Activated CD8-positive, alpha-beta memory T cell treated with anti-CD3 and anti-CD28 coated beads, Interleukin-2, amount 10 ng/mL, durations not matched to agents 7 days and 5 days (primary cell): Measurements from ENCODE around the gene PRR20G. TPM values are rescaled to one million over a fixed set of nuclear protein-coding genes. Genes with fewer than 3 reads are reported as not detected.
"Not testable (repeated sequence)": the region's sequence is repeated elsewhere in the genome, so short reads cannot be mapped to it uniquely, and the experiment has no call there.

ENCODE experiments used
- ATAC-seq: fragments of 150-1000 bp; cut with Tn5 transposase; one replicate; pipeline ENCODE4 v1.10.0; 2021; ENCODE audit warnings: moderate library complexity
- CTCF ChIA-PET: fragments of 350-600 bp; sonication (Branson Sonifier 250); formaldehyde crosslinking; loops from one replicate; lab custom pipeline; 2021; ENCODE audit warnings: antibody characterized with exemption; lab: Charles Lee
- DNase-seq: peaks from one replicate; pipeline ENCODE4 v3.0.0-alpha.2; 2020
- H3K27ac Mint-ChIP-seq: one replicate; pipeline ENCODE4 v1.8.0; 2021; ENCODE audit warnings: mild to moderate bottlenecking, mixed read lengths
- H3K27me3 Mint-ChIP-seq: one replicate; pipeline ENCODE4 v1.8.0; 2021; ENCODE audit warnings: mixed read lengths
- H3K36me3 Mint-ChIP-seq: one replicate; pipeline ENCODE4 v1.8.0; 2021; ENCODE audit warnings: mild to moderate bottlenecking, mixed read lengths
- H3K4me1 Mint-ChIP-seq: one replicate; pipeline ENCODE4 v1.8.0; 2021; ENCODE audit warnings: mixed read lengths
- H3K4me3 Mint-ChIP-seq: one replicate; pipeline ENCODE4 v1.8.0; 2021; ENCODE audit warnings: mild to moderate bottlenecking, moderate library complexity, mixed read lengths
- H3K9me3 Mint-ChIP-seq: one replicate; pipeline ENCODE4 v1.8.0; 2022; ENCODE audit warnings: low read depth, mixed read lengths
- total RNA-seq, 2 experiments: library from RNA; stranded (reverse); gene quantifications; one replicate each; pipeline ENCODE4 v1.2.3, GENCODE V29; 2021

Gene PRR20G
- total RNA-seq, 2 experiments from 2014 or later = not detected

DNA sequence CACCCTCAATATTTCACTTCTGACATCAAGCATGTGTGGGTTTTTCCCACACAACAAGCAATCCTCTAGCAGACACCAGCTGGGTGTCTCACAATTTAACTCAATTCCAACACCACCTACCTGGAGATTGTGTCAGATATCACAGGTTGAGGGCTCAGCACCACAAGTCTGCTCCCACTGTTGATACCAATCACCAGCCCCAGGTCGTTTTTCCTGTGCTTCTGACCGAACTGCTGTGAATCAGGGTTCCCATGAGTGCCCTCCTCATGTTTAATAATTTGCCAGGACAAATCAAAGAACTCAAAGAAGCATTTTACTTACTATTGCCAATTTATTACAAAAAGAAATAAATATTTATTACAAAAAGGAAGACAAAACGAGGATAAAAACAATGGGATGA, 25.0 kb upstream of the PRR20G start:
- Mint-ChIP-seq H3K36me3 (no peaks in the 10 kb centered on the region), H3K27ac (no peak overlapping the region), H3K27me3 (peaks cover 10% of the 10 kb centered on the region), H3K9me3 (no peaks in the 10 kb centered on the region), H3K4me3 (no peak overlapping the region), H3K4me1 (no peaks in the 10 kb centered on the region)
- CTCF ChIA-PET = no interaction called here
- no peak for DNase-seq
- no peak for ATAC-seq

DNA sequence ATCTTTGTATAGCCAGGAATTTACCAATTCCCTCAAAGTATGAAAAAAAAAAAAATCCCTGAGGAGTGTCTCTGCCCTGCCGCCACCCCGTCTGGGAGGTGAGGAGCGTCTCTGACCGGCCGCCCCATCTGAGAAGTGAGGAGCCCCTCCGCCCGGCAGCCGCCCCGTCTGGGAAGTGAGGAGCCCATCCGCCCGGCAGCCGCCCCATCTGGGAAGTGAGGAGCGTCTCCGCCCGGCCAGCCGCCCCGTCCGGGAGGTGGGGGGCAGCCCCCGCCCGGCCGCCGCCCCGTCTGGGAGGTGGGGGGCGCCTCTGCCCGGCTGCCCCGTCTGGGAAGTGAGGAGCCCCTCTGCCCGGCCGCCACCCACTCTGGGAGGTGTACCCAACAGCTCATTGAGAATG, 21.0 kb upstream of the PRR20G start:
- H3K9me3 Mint-ChIP-seq, DNase-seq, CTCF ChIA-PET, ATAC-seq, H3K4me1 Mint-ChIP-seq, H3K27ac Mint-ChIP-seq, H3K36me3 Mint-ChIP-seq, H3K4me3 Mint-ChIP-seq: not testable (repeated sequence)
- H3K27me3 Mint-ChIP-seq = peaks cover 15% of the 10 kb centered on the region

DNA sequence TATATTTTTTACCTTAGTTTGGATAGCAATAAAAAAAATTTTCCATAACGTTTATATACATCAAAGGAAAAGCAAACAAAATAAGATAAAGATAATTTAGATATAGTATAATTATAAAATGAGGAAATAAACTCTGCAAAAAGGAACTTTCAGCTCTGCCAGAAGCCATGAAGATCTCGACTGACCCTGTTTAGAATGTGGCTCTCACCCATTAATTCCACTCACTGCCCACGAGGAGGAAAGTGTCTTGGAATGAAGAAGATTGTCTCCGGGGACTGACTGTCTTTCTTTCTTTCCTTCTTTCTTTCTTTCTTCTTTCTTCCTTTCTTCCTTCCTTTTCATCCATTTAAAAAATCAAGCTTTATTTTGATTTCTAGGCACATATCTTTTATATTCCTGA, 20.1 kb upstream of the PRR20G start:
- DNase-seq (no peak), ATAC-seq (no peak)
- CTCF ChIA-PET = no interaction called here
- no peaks in the 10 kb centered on the region for H3K4me1 Mint-ChIP-seq
- H3K4me3 Mint-ChIP-seq = no peak overlapping the region
- no peaks in the 10 kb centered on the region for H3K36me3 Mint-ChIP-seq
- H3K9me3 Mint-ChIP-seq = no peaks in the 10 kb centered on the region
- no peak overlapping the region for H3K27ac Mint-ChIP-seq
- peaks cover 15% of the 10 kb centered on the region for H3K27me3 Mint-ChIP-seq

DNA sequence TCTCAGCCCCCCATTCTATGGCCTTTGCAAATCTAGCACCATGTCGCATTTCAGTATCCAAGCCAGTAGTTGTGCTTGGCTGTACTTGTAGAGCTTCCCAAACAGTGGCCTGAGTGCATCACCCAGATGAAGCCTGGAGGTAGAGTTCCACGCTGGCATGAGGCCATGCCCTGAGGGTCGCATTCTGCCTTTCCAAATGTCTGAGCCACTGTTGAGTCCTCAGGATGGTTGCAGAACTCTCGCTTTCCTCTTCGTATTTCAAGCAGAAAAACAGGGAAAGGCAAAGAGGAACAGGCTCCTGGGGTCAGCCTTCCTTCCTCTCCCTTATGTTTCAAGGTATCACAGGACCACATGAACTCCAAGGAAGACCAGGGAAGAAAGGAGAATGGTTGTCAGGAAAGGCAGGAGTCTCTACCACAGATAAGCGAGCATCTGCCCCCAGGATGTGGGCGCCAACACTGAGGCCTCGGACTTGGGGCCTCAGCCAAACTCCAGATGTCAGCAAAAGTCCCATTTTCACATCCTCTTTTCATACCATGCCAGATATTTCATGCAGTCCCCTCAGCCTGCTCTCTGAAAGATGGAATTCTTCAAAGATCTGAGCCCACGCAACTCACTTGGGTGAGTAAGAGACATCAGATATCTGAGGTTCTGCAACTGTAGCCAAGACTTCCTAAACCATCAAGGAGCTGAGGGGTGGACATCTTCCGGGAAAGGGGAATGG, 19.4 kb upstream of the PRR20G start:
- no peaks in the 10 kb centered on the region for H3K9me3 Mint-ChIP-seq
- no peak for DNase-seq
- H3K27ac Mint-ChIP-seq = no peak overlapping the region
- peaks cover 9% of the 10 kb centered on the region for H3K27me3 Mint-ChIP-seq
- no peak for ATAC-seq
- no peak overlapping the region for H3K4me3 Mint-ChIP-seq
- CTCF ChIA-PET = no interaction called here
- H3K4me1 Mint-ChIP-seq = no peaks in the 10 kb centered on the region
- no peaks in the 10 kb centered on the region for H3K36me3 Mint-ChIP-seq

DNA sequence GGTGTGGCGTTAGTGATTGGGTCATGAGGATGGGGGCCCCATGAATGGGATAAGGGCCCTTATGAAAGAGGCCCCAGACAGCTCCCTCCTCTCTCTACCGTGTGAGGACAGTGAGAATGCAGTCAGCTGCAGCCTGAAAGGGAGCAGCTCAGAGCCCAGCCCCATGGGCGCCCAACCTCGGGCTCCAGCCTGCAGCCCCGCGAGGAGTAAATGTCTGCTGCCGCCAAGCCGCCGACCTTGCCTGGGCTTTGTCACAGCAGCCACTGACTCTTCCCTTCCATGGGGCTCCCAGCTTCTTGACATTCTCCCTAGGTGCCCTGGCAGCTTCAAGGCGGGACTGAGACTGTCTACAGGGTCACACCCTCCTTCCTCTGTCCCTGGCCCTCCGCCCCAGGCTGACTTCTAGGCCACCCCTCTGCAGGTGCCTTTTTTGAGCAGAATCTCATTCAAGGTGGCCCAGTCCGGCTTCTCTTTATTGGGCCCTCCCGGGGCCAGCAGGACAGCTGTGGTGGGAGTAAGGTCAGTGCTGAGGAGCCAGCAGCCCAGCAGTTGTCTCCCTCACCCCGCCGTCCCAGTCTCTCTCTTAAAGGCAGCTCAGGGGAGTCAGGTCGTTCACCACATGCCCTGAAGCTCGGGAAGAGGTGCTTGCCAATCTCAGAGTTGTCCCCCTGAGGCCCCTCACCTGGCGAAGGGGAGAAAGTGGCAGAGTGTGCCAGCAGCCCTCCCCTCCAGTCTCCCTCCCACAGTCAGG, 18.7 kb upstream of the PRR20G start:
- H3K36me3 Mint-ChIP-seq = no peaks in the 10 kb centered on the region
- no peaks in the 10 kb centered on the region for H3K9me3 Mint-ChIP-seq
- no peak for ATAC-seq
- CTCF ChIA-PET = interaction anchor here (0.5 kb wide), 1 partner anchor 994 kb away, joined by 4 read pairs; no protein-coding TSS in a partner anchor
- H3K27me3 Mint-ChIP-seq = peaks cover 9% of the 10 kb centered on the region
- no peak overlapping the region for H3K4me3 Mint-ChIP-seq
- H3K4me1 Mint-ChIP-seq = no peaks in the 10 kb centered on the region
- H3K27ac Mint-ChIP-seq = no peak overlapping the region
- no peak for DNase-seq

DNA sequence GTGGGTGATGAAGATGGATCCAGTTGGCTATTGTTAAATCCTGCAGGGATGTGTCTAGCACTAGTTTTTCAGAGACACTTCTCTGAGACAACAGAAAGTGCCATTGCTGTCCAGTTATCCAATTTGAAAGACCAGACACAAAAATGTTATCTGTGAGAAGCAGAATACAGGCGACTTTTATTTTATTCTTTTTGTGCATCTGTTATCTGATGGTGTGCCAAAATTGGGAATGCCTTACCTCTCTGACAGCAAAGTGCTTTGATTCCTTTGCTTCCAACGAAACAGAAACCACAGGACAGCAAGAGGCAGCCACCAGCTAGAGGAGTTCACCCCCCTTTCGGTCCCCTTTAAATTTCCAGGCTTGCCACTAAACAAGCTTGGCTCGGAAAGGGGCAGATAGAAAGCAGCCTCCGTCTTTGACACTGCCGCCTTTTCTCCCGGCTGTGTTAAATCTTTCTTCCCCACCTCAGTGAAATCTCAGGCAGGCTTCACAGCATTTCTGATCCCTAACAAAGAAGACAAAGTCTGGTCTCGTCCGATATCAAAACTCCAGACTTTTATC, 17.7 kb upstream of the PRR20G start:
- Mint-ChIP-seq H3K27me3 (peaks cover 12% of the 10 kb centered on the region), H3K27ac (no peak overlapping the region), H3K4me3 (no peak overlapping the region), H3K36me3 (no peaks in the 10 kb centered on the region), H3K4me1 (no peaks in the 10 kb centered on the region), H3K9me3 (no peaks in the 10 kb centered on the region)
- ATAC-seq (no peak), DNase-seq (no peak)
- CTCF ChIA-PET = no interaction called here

DNA sequence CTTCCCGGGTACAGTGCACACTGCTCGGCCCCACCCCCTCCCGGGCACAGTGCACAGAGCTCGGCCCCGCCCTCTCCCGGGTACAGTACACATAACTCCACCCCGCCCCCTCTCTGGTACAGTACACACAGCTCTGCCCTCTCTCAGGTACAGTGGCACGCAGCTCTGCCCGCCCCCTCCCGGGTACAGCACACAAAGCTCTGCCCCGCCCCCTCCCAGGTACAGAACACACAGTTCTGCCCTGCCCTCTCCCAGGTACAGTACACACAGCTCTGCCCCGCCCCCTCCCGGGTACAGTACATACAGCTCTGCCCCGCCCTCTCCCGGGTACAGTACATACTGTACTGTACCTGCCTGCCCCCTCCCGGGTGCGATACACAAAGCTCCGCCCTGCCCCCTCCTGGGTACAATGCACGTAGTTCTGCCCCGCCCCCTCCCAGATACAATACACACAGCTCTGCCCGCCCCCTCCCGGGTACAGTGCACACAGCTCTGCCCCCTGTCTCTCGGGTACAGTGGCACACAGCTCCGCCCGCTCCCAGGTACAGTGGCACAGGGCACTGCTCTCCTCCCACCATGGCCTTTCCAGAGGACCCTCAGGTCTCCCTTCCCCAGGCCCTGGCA, 16.4 kb upstream of the PRR20G start:
- DNase-seq = no peak
- CTCF ChIA-PET = no interaction called here
- Mint-ChIP-seq H3K27me3 (peaks cover 11% of the 10 kb centered on the region), H3K4me3 (no peak overlapping the region), H3K9me3 (no peaks in the 10 kb centered on the region), H3K4me1 (no peaks in the 10 kb centered on the region), H3K36me3 (no peaks in the 10 kb centered on the region), H3K27ac (no peak overlapping the region)
- no peak for ATAC-seq

DNA sequence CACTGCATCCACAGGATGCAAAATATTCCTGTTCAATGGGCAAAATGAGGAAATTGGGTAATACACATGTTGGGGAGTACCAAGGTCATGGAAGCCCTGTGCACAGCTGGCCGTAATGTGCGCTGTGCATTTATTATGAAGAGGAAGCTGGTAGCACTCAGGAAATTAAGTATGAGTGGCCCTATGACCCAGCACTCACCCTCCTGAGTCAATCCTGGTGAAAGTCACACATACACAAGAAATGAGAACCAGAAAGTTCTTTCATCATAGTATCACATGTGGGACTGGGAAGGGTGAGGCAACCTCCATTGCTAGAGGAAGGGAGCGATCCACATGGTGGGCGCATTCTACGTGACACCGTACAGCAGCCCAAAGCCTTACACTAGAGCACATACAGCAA, 11.4 kb upstream of the PRR20G start:
- Mint-ChIP-seq H3K27me3 (peaks cover 8% of the 10 kb centered on the region), H3K27ac (no peak overlapping the region), H3K4me3 (no peak overlapping the region), H3K36me3 (no peaks in the 10 kb centered on the region), H3K9me3 (no peaks in the 10 kb centered on the region), H3K4me1 (no peaks in the 10 kb centered on the region)
- ATAC-seq = no peak
- CTCF ChIA-PET = no interaction called here
- no peak for DNase-seq

DNA sequence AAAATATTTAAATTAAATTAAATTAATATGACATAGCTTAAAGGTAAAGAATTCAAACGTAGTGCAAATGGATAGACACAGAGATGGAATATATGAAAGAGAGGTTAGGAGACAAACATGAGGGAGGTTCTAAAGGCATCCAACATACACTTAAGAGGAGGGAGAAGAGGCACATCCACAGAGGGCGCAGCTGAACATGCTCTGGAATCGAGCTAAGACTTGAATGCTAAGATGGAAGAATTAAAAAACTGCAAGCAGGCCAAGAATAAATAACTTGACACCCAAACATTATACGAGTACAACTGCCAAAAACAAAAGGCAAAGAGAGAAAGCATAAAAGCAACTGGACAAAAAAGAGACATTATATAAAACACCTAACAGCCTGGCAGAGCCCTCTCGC, 9.1 kb upstream of the PRR20G start:
- Mint-ChIP-seq H3K4me3 (no peak overlapping the region), H3K27ac (no peak overlapping the region), H3K9me3 (no peaks in the 10 kb centered on the region), H3K27me3 (peaks cover 8% of the 10 kb centered on the region), H3K36me3 (no peaks in the 10 kb centered on the region), H3K4me1 (no peaks in the 10 kb centered on the region)
- CTCF ChIA-PET = no interaction called here
- DNase-seq (no peak), ATAC-seq (no peak)

DNA sequence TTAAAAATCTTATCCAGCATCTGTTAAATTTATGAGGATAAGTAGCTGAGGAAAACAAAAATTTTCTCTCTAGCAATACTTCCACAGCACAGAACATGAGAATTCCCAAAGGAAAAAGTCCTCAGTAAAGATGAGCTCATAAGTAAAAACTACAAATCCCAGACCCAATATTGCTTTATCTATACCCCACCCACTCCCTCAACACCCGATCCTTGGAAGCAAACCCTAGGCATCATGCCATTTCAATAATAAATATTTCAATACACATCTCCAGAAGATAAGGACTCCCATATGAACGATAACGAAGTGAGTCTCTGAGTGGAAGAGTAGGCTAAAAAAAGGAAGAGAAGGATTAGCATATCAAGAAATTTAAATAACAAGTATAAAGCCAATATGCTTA, 8.3 kb upstream of the PRR20G start:
- Mint-ChIP-seq H3K4me1 (no peaks in the 10 kb centered on the region), H3K36me3 (no peaks in the 10 kb centered on the region), H3K4me3 (no peak overlapping the region), H3K9me3 (no peaks in the 10 kb centered on the region), H3K27ac (no peak overlapping the region), H3K27me3 (peaks cover 4% of the 10 kb centered on the region)
- ATAC-seq (no peak), DNase-seq (no peak)
- CTCF ChIA-PET = no interaction called here

DNA sequence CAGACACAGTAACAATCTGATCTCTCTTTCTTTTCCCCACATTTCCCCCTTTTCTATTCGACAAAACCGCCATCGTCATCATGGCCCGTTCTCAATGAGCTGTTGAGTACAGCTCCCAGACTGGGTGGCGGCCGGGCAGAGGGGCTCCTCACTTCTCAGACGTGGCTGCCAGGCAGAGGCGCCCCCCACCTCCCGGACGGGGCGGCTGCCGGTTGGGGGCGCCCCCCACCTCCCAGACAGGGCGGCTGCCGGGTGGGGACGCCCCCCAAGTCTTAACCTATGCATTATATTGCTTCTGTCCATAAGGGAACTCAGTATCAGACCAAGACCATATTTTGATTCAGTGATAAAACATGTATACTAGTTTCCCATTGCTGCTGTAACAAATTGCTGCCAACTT, 5.8 kb upstream of the PRR20G start:
- H3K27ac Mint-ChIP-seq, CTCF ChIA-PET, H3K36me3 Mint-ChIP-seq, DNase-seq, H3K4me3 Mint-ChIP-seq, ATAC-seq, H3K4me1 Mint-ChIP-seq, H3K27me3 Mint-ChIP-seq, H3K9me3 Mint-ChIP-seq: not testable (repeated sequence)

DNA sequence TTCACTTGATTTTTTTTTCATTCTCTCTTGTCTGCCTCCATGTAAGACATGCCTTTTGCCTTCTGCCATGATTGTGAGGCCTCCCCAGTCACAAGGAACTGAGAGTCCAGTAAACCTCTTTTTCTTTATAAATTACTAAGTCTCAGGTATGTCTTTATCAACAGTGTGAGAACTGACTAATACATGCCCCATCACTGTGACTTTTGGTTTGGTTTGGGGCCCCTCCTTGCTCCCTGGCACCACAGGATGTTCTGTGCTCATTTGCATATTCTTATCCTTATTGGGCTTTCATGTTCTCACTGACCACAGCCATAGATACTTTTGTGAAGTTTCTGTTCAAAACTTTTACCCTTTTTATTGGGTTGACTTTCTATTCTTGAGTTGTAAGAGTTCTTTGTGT, 3.8 kb upstream of the PRR20G start:
- H3K36me3 Mint-ChIP-seq = no peaks in the 10 kb centered on the region
- no peak overlapping the region for H3K4me3 Mint-ChIP-seq
- no peak for DNase-seq
- no peak overlapping the region for H3K27ac Mint-ChIP-seq
- no peak for ATAC-seq
- peaks cover 3% of the 10 kb centered on the region for H3K27me3 Mint-ChIP-seq
- no peaks in the 10 kb centered on the region for H3K4me1 Mint-ChIP-seq
- CTCF ChIA-PET = no interaction called here
- no peaks in the 10 kb centered on the region for H3K9me3 Mint-ChIP-seq

DNA sequence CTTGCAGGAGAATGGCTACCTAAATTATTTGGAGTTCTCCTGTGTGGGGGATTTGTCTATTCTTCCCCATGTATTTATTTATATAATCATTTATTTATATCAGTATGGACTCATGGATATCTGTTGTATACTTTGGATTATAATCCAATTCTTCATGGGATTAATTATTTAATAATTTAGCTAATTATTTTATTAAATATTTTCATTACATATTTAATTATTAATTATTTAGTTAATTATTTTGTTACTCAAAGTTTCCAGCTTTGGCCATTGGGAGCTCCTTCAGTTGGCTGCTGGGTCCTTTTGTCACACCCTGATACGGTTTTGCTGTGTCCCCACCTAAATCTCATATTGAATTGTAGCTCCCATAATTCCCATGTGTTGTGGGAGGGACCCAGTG, 3.3 kb upstream of the PRR20G start:
- CTCF ChIA-PET = no interaction called here

More for the DNA sequence above, 3.3 kb upstream of the PRR20G start:
- Mint-ChIP-seq H3K27me3 (peaks cover 3% of the 10 kb centered on the region), H3K9me3 (no peaks in the 10 kb centered on the region), H3K4me3 (no peak overlapping the region), H3K4me1 (no peaks in the 10 kb centered on the region), H3K36me3 (no peaks in the 10 kb centered on the region), H3K27ac (no peak overlapping the region)
- DNase-seq (no peak), ATAC-seq (no peak)
